ENCODE data around the gene GRK6. TPM values are rescaled to one million over a fixed set of nuclear protein-coding genes. Genes with fewer than 3 reads are reported as not detected.

GRK6 gene
- total RNA-seq, 6 donors from 2014 or later: 26.8 to 85.9 (median 56.6) TPM

DNA sequence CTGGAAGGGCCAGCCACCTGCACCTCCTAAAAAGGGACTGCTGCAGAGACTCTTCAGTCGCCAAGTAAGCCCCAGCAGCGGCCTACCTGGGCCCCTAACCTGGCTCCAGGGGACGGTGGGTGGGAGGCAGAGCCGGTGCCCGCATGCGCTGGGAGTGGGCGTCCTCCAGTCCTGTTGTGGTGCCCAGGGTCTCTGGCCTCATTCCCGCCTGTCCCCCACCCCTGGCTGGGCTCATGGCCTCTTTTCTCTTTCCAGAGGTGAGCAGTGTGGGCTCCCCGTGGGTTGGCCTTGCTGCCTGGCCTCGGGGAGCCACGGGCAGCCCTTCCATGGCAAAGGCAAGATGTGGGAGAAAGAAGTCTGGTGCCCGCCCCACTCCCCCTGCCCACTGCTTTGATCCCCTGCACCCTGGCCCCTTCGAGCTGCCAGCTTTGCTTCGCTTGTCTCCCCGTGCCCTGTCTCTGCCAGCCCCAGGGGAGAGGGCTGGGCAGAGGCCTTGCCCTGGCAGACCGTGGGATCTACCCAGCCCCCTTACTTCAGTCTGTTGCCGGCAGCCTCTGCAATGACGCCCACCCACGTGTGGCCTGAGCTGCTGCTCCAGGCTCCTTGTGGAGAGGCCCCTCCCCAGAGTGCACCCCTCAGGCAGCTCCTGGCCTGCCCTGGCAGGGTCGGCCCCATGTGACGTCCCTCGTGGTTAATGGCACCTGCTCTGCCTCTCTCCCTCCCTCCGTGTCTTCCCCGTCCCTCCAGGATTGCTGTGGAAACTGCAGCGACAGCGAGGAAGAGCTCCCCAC lies 14.7 kb downstream of the GRK6 start:
- H3K27ac ChIP-seq: no peak overlapping the region
- H3K4me1 ChIP-seq: peaks cover 3 to 13% (median 6%) of the 10 kb centered on the region in 4 donors
- 84 to 91% methylated on average over 12 to 22 of the region's 26 CpGs for WGBS, 2 donors
- no peak for ATAC-seq (ENCODE audit: low FRiP score in 2 of 2)
- no peak overlapping the region for H3K4me3 ChIP-seq
- TF ChIP-seq POLR2A (IDR thresholded peaks at IDR 0.05) (no peak), POLR2AphosphoS5 (IDR thresholded peaks at IDR 0.05) (no peak), EP300 (IDR thresholded peaks at IDR 0.05) (no peak)
- TF ChIP-seq, protein P1, sequence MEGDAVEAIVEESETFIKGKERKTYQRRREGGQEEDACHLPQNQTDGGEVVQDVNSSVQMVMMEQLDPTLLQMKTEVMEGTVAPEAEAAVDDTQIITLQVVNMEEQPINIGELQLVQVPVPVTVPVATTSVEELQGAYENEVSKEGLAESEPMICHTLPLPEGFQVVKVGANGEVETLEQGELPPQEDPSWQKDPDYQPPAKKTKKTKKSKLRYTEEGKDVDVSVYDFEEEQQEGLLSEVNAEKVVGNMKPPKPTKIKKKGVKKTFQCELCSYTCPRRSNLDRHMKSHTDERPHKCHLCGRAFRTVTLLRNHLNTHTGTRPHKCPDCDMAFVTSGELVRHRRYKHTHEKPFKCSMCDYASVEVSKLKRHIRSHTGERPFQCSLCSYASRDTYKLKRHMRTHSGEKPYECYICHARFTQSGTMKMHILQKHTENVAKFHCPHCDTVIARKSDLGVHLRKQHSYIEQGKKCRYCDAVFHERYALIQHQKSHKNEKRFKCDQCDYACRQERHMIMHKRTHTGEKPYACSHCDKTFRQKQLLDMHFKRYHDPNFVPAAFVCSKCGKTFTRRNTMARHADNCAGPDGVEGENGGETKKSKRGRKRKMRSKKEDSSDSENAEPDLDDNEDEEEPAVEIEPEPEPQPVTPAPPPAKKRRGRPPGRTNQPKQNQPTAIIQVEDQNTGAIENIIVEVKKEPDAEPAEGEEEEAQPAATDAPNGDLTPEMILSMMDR (IDR thresholded peaks at IDR 0.05): no peak
- H3K36me3 ChIP-seq: peaks cover 6 to 61% (median 41%) of the 10 kb centered on the region in 4 donors
- H3K27me3 ChIP-seq: no peaks in the 10 kb centered on the region
- no peak for DNase-seq
- no peaks in the 10 kb centered on the region for H3K9me3 ChIP-seq

DNA sequence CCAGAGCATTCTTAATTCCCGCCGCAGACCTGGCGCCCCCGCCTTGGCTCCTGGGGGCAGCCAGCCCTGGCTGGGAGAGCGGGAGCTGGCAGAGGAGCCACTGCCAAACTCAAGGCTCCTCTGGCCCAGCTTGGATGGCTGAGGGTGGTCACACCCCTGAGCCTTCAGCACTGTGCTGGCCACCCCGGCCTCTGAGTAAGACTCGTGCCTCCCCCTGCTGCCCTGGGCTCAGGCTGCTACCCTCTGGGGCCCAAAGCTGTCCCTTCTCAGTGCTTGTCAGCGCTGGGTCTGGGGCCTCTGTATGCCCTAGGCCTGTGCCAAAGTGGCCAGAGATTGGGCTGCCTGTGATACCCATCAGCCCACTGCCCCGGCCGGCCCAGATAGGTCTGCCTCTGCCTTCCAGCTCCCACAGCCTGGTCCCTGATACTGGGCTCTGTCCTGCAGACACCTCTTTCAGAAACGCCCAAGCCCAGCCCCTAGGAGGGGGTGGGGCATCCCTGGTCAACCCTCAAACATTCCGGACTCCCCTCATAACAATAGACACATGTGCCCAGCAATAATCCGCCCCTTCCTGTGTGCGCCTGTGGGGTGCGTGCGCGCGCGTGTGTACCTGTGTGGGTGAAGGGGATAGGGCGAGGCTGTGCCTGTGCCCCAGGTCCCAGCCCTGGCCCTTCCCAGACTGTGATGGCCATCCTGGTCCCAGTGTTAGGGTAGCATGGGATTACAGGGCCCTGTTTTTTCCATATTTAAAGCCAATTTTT lies 15.8 kb downstream of the GRK6 start:
- Histone ChIP-seq H3K27ac (no peak overlapping the region), H3K4me1 (peaks cover 10 to 23% (median 13%) of the 10 kb centered on the region in 4 donors), H3K27me3 (no peaks in the 10 kb centered on the region), H3K9me3 (no peaks in the 10 kb centered on the region), H3K36me3 (peaks cover 6 to 51% (median 32%) of the 10 kb centered on the region in 4 donors), H3K4me3 (no peak overlapping the region)
- 87 to 92% methylated on average over 7 to 20 of the region's 20 CpGs for WGBS, 2 donors
- no peak for DNase-seq
- ATAC-seq (ENCODE audit: low FRiP score in 2 of 2): no peak
- TF ChIP-seq, protein P1 (IDR thresholded peaks at IDR 0.05): no peak
- TF ChIP-seq POLR2A (IDR thresholded peaks at IDR 0.05): no peak
- no peak for TF ChIP-seq POLR2AphosphoS5 (IDR thresholded peaks at IDR 0.05)
- TF ChIP-seq EP300 (IDR thresholded peaks at IDR 0.05): no peak

DNA sequence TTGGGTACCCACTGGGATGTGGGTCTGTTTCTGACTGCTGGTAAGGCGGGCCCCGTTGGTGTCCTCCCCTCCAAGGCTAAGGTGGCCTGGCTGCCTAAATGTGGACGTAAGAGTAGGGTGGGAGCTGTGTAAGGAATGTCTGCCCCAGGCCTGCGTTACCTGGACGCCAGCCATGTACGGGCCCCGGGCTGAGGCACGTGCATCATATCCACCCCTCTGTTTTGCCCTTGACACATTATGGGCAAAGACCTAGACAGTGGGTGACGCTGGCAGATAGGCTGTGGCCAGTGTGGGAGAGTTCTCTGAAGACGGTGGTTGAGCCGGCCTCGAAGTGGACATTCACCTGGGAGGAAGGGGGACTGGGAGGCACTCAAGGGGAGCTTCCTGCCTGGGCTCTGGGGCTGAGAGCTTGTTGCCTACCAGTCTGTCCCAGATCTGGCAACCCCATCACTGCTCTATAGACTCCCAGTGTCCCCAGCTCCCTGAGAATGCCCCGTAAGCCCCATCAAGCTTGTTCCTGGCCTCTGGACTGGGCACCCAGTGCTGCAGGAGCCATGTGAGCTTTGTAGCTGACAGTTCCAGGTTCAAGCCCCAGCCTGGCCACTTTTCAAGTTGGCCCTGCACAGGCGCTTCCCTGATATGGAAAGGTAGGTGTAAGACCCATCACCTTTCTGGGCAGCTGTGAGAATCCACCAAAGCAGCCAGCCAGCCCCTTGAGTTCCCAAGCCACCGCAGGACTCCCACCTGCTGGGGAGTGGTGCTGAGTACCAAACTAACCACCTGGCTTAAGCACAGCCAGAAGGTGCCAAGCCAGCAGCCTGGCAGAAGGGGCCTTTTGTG lies 16.9 kb downstream of the GRK6 start:
- Histone ChIP-seq H3K9me3 (no peaks in the 10 kb centered on the region), H3K4me1 (peaks cover 22 to 31% (median 23%) of the 10 kb centered on the region in 4 donors), H3K27me3 (peaks cover 0 to 7% (median 2%) of the 10 kb centered on the region in 4 donors), H3K4me3 (no peak overlapping the region), H3K36me3 (peaks cover 6 to 40% (median 24%) of the 10 kb centered on the region in 4 donors), H3K27ac (no peak overlapping the region)
- TF ChIP-seq, protein P1 (IDR thresholded peaks at IDR 0.05): no peak
- no peak for TF ChIP-seq EP300 (IDR thresholded peaks at IDR 0.05)
- TF ChIP-seq POLR2AphosphoS5 (IDR thresholded peaks at IDR 0.05): no peak
- TF ChIP-seq POLR2A (IDR thresholded peaks at IDR 0.05): no peak
- DNase-seq (peak in 1 of 2 donors; percentile 18), ATAC-seq (ENCODE audit: low FRiP score in 2 of 2) (no peak)
- 77 to 89% methylated on average over 11 to 15 of the region's 15 CpGs for WGBS, 2 donors

DNA sequence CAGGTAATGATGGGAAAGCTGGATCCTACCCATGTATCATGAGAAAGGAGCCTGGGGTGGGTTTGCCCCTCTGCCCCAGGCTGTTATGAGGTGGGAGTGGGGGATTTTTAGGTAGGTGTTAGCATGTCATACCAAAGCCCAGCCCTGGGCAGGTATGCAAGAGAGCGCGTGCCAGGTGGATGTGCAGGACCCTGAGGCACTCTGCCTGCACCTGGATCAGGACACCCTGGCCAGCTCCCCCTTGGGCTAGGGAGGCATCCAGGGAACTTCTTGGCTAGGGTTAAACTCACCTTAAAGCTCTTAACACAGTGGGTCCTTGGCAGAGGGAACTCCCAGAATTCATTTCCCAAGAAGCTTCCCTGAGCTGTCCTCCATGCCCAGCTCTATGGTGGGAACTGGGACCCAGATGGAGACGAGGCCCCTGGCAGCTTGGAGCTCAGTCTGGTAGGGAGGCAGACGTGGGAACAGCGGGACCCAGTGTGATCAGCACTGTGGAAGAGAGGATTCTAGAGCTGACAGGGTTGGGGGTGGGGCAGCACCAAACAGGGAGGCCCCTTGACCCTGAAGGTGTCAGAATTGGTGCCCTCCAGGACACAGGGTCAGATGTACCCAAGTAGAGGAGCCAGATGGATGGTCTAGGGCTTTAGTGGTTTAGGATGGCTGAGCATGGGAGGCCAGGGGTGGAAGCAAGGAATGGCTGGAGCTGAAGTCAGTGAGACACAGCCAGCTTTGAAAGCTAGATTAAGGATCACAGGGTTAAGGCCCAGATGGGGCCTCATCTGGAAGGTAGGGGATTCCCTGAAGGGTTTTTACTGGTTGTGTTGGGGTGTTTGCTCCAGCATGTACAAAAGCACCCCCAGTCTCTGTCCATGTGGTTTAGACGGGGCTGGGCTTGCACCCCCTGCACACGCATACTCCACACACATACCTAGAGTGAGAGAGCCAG lies 17.9 kb downstream of the GRK6 start:
- H3K4me1 ChIP-seq: peaks cover 22 to 31% (median 24%) of the 10 kb centered on the region in 4 donors
- 44 to 72% methylated on average over 5 to 7 of the region's 7 CpGs for WGBS, 2 donors

More for the DNA sequence above, 17.9 kb downstream of the GRK6 start:
- Histone ChIP-seq H3K27ac (no peak overlapping the region), H3K4me3 (no peak overlapping the region), H3K27me3 (peaks cover 0 to 7% (median 3%) of the 10 kb centered on the region in 4 donors), H3K36me3 (peaks cover 6 to 30% (median 19%) of the 10 kb centered on the region in 4 donors), H3K9me3 (no peaks in the 10 kb centered on the region)
- DNase-seq: peak in 1 of 2 donors; percentile 19
- TF ChIP-seq, protein P1 (IDR thresholded peaks at IDR 0.05): no peak
- TF ChIP-seq EP300 (IDR thresholded peaks at IDR 0.05): no peak
- TF ChIP-seq POLR2A (IDR thresholded peaks at IDR 0.05): no peak
- no peak for TF ChIP-seq POLR2AphosphoS5 (IDR thresholded peaks at IDR 0.05)
- no peak for ATAC-seq (ENCODE audit: low FRiP score in 2 of 2)
